Trophoblast cell (in vitro differentiated cells and primary cell): ENCODE results near the gene EXPH5.
A peak's percentile ranks its signal among the peaks of the same experiment; 100 is the strongest.

Experiments
- DNase-seq, 2 donors: peaks; one replicate each; pipeline ENCODE4 v3.0.0-alpha.2; 2016
- H2AFZ ChIP-seq: 2 replicates; pipeline ENCODE4 v1.6.1; 2013; ENCODE audit warnings: low read length, moderate library complexity, mild to moderate bottlenecking; ENCODE audit not compliant: insufficient read depth, poor library complexity
- H2AK5ac ChIP-seq: 2 replicates; pipeline ENCODE4 v1.6.1; 2013; ENCODE audit warnings: mild to moderate bottlenecking, low read length
- H2BK120ac ChIP-seq: 2 replicates; pipeline ENCODE4 v1.6.1; 2013; ENCODE audit warnings: low read length, mild to moderate bottlenecking, moderate library complexity; ENCODE audit not compliant: insufficient read depth, poor library complexity
- H2BK12ac ChIP-seq: 2 replicates; pipeline ENCODE4 v1.6.1; 2013; ENCODE audit warnings: mild to moderate bottlenecking, low read length, moderate library complexity
- H2BK5ac ChIP-seq: 2 replicates; pipeline ENCODE4 v1.6.1; 2013; ENCODE audit warnings: low read length, low read depth, moderate library complexity, mild to moderate bottlenecking; ENCODE audit not compliant: poor library complexity
- H3K14ac ChIP-seq: 2 replicates; pipeline ENCODE4 v1.6.1; 2013; ENCODE audit warnings: mild to moderate bottlenecking, low read length
- H3K18ac ChIP-seq: 2 replicates; pipeline ENCODE4 v1.6.1; 2013; ENCODE audit warnings: mild to moderate bottlenecking, low read length
- H3K23ac ChIP-seq: 2 replicates; pipeline ENCODE4 v1.6.1; 2013; ENCODE audit warnings: low read length
- H3K27ac ChIP-seq: 2 replicates; pipeline ENCODE4 v1.5.1; 2013; ENCODE audit warnings: low read depth, mild to moderate bottlenecking, inconsistent platforms, low read length, moderate library complexity
- H3K27me3 ChIP-seq: 2 replicates; pipeline ENCODE4 v1.6.1; 2013; ENCODE audit warnings: inconsistent platforms, mild to moderate bottlenecking, low read length, moderate library complexity; ENCODE audit not compliant: insufficient read depth
- H3K36me3 ChIP-seq, 2 experiments: 1 replicate in 1 of 2; 2 replicates in 1 of 2; pipeline ENCODE4 v1.6.1; 2013; ENCODE audit warnings: low read length in 2 of 2, mild to moderate bottlenecking in 2 of 2, moderate library complexity in 1 of 2; ENCODE audit not compliant: insufficient read depth in 2 of 2, control insufficient read depth in 1 of 2
- H3K4ac ChIP-seq: 2 replicates; pipeline ENCODE4 v1.6.1; 2013; ENCODE audit warnings: low read depth, mild to moderate bottlenecking, low read length, moderate library complexity
- H3K4me1 ChIP-seq, 2 experiments: 1 replicate in 1 of 2; 2 replicates in 1 of 2; pipeline ENCODE4 v1.6.1; 2013; ENCODE audit warnings: low read length in 2 of 2, mild to moderate bottlenecking in 2 of 2, moderate library complexity in 1 of 2; ENCODE audit not compliant: insufficient read depth in 2 of 2, control insufficient read depth in 1 of 2
- H3K4me2 ChIP-seq: 2 replicates; pipeline ENCODE4 v1.6.1; 2013; ENCODE audit warnings: inconsistent platforms, mild to moderate bottlenecking, low read length, moderate library complexity
- H3K4me3 ChIP-seq: 2 replicates; pipeline ENCODE4 v1.5.1; 2013; ENCODE audit warnings: mild to moderate bottlenecking, low read depth, low read length, inconsistent platforms
- H3K79me1 ChIP-seq: one replicate; pipeline ENCODE4 v1.6.1; 2013; ENCODE audit warnings: low read length
- H3K79me2 ChIP-seq: 2 replicates; pipeline ENCODE4 v1.6.1; 2013; ENCODE audit warnings: low read length, mild to moderate bottlenecking; ENCODE audit not compliant: control insufficient read depth, insufficient read depth, poor library complexity
- H3K9ac ChIP-seq: 2 replicates; pipeline ENCODE4 v1.6.1; 2013; ENCODE audit warnings: mild to moderate bottlenecking, low read length
- H3K9me3 ChIP-seq: 2 replicates; pipeline ENCODE4 v1.6.1; 2013; ENCODE audit warnings: low read depth, mild to moderate bottlenecking, control low read depth, inconsistent platforms, low read length; ENCODE audit not compliant: insufficient read depth
- H4K12ac ChIP-seq: 2 replicates; pipeline ENCODE4 v1.6.1; 2013; ENCODE audit warnings: low read depth, mild to moderate bottlenecking, low read length, moderate library complexity
- H4K8ac ChIP-seq: 2 replicates; pipeline ENCODE4 v1.6.1; 2013; ENCODE audit warnings: low read depth, mild to moderate bottlenecking, low read length, moderate library complexity
- H4K91ac ChIP-seq: one replicate; pipeline ENCODE4 v1.6.1; 2013; ENCODE audit warnings: low read depth, mild to moderate bottlenecking, low read length, moderate library complexity
- WGBS: extraction: QIAGEN DNeasy Blood & Tissue Kit; methylation state at CpG from one replicate; pipeline ENCODE4 v1.1.7; 2013; ENCODE audit warnings: missing lambda C conversion rate; ENCODE audit not compliant: insufficient read length, insufficient coverage; ENCODE audit errors: extremely low coverage; 5-methylcytosine and 5-hydroxymethylcytosine counted together

Gene EXPH5

DNA sequence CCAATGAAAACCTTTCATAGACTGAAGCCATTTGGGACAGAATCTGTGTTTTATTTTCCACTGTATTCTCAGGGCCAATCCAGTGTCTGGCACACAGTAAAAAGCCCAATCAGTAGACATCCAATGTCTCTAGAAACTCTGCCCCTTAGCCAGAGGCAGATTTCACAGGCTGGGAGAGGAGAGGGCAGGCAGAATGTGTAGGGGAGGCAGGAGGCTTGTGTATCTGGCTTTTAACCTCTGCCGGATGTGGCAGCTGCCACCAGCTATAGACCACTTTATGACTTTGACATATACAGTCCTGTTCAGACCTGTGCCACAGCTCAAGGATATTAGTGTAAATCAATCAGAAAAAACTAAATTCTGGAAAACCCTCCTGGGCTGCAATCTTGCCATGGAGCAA lies 4.4 kb downstream of the EXPH5 start:
- Histone ChIP-seq H3K4me3 (no peak overlapping the region), H3K79me2 (peaks cover 4% of the 10 kb centered on the region), H2BK12ac (peak overlapping the region; percentile 8), H3K4me1 (peaks cover 1 to 10% of the 10 kb centered on the region in 2 experiments), H3K4me2 (no peak overlapping the region), H2BK120ac (no peak overlapping the region), H3K4ac (no peak overlapping the region), H3K18ac (no peak overlapping the region), H2AK5ac (no peak overlapping the region), H4K91ac (no peak overlapping the region), H3K79me1 (peaks cover 8% of the 10 kb centered on the region), H2BK5ac (no peak overlapping the region), H4K8ac (no peak overlapping the region), H3K27ac (peak overlapping the region; percentile 31), H3K23ac (no peak overlapping the region), H3K9me3 (no peaks in the 10 kb centered on the region), H3K14ac (no peak overlapping the region), H2AFZ (peak overlapping the region; percentile 23), H3K36me3 (no peaks in the 10 kb centered on the region), H3K27me3 (no peaks in the 10 kb centered on the region), H3K9ac (no peak overlapping the region), H4K12ac (no peak overlapping the region)
- no peak for DNase-seq
- no CpG with 5 or more reads among the region's 1 CpG for WGBS

DNA sequence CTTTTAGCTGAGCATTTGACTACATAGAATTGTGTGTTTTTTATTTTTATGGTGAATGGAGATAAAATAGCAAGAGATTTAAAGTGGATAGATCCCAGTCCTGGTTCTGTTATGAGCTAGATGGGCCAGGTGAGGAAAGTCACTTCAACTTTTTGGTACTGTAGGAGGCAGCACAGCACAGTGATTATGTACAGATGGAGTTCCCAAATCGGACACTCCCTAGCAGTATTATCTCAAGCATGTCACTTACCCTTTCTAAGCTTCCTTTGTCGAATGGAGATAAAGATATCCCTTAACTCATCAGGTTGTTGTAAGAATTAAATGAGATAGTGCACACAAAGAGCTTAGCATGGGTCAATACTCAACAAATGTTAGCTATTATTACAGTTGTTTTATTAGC lies 5.3 kb downstream of the EXPH5 start:
- Histone ChIP-seq H4K12ac (no peak overlapping the region), H2BK12ac (no peak overlapping the region), H3K27ac (no peak overlapping the region), H3K79me2 (peaks cover 4% of the 10 kb centered on the region), H3K14ac (no peak overlapping the region), H3K9me3 (no peaks in the 10 kb centered on the region), H3K36me3 (no peaks in the 10 kb centered on the region), H2BK5ac (no peak overlapping the region), H3K27me3 (no peaks in the 10 kb centered on the region), H3K4me1 (peaks cover 0 to 10% of the 10 kb centered on the region in 2 experiments), H4K8ac (no peak overlapping the region), H2AK5ac (no peak overlapping the region), H3K9ac (no peak overlapping the region), H3K4me2 (no peak overlapping the region), H3K4ac (peak overlapping the region; percentile 71), H3K23ac (no peak overlapping the region), H3K18ac (no peak overlapping the region), H3K4me3 (no peak overlapping the region), H3K79me1 (peaks cover 8% of the 10 kb centered on the region), H4K91ac (no peak overlapping the region), H2BK120ac (no peak overlapping the region), H2AFZ (no peak overlapping the region)
- DNase-seq: no peak
- no CpG with 5 or more reads among the region's 2 CpGs for WGBS

DNA sequence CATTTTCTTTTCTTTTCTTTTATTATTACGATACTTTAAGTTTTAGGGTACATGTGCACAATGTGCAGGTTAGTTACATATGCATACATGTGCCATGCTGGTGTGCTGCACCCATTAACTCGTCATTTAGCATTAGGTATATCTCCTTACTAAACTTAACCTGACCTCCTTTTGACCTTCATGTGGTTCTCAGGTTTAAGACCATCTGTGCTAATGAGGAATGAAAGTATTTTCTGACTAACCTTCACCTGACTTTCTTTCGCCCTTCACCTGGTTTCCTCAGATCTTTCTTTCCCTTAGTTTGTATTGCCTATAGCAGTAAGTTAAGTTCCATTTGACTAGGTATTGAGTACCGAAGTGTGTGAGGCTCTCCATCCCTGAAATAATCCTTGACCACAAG lies 6.5 kb downstream of the EXPH5 start:
- no CpG with 5 or more reads among the region's 4 CpGs for WGBS
- no peak overlapping the region for H2BK120ac ChIP-seq

GRCh38 chr11:108586600-108586999 lies 7.0 kb downstream of the EXPH5 start:
- Histone ChIP-seq H3K14ac (no peak overlapping the region), H2BK5ac (no peak overlapping the region), H3K4ac (no peak overlapping the region), H3K79me1 (no peaks in the 10 kb centered on the region), H2AFZ (no peak overlapping the region), H2BK12ac (no peak overlapping the region), H3K9ac (no peak overlapping the region), H3K4me3 (no peak overlapping the region), H4K12ac (no peak overlapping the region), H3K18ac (no peak overlapping the region), H3K23ac (no peak overlapping the region), H3K27me3 (no peaks in the 10 kb centered on the region), H3K4me1 (peaks cover 0 to 7% of the 10 kb centered on the region in 2 experiments), H4K8ac (no peak overlapping the region), H4K91ac (no peak overlapping the region), H3K9me3 (no peaks in the 10 kb centered on the region), H3K79me2 (no peaks in the 10 kb centered on the region), H2BK120ac (no peak overlapping the region), H3K27ac (no peak overlapping the region), H3K36me3 (no peaks in the 10 kb centered on the region), H3K4me2 (no peak overlapping the region), H2AK5ac (no peak overlapping the region)
- no CpG with 5 or more reads among the region's 3 CpGs for WGBS
- DNase-seq: no peak

More for the DNA sequence above, 6.5 kb downstream of the EXPH5 start:
- no peaks in the 10 kb centered on the region for H3K36me3 ChIP-seq
- H3K23ac ChIP-seq: no peak overlapping the region
- no peak overlapping the region for H3K14ac ChIP-seq
- H3K9me3 ChIP-seq: no peaks in the 10 kb centered on the region
- H3K27ac ChIP-seq: no peak overlapping the region
- no peaks in the 10 kb centered on the region for H3K79me1 ChIP-seq
- H2BK12ac ChIP-seq: no peak overlapping the region
- no peak for DNase-seq
- H4K8ac ChIP-seq: no peak overlapping the region
- no peak overlapping the region for H2AFZ ChIP-seq
- no peak overlapping the region for H4K91ac ChIP-seq
- no peak overlapping the region for H4K12ac ChIP-seq
- no peak overlapping the region for H3K4me2 ChIP-seq
- peaks cover 0 to 8% of the 10 kb centered on the region in 2 experiments for H3K4me1 ChIP-seq
- H3K9ac ChIP-seq: no peak overlapping the region
- no peak overlapping the region for H2BK5ac ChIP-seq
- no peaks in the 10 kb centered on the region for H3K27me3 ChIP-seq
- no peak overlapping the region for H3K4me3 ChIP-seq
- no peak overlapping the region for H3K18ac ChIP-seq
- H3K79me2 ChIP-seq: no peaks in the 10 kb centered on the region
- H2AK5ac ChIP-seq: no peak overlapping the region
- H3K4ac ChIP-seq: no peak overlapping the region
